H1 (cell line): ENCODE measurements around the gene PHRF1. TPM values are rescaled to one million over a fixed set of nuclear protein-coding genes. Genes with fewer than 3 reads are reported as not detected.

ENCODE experiments used
- CBX5 ChIP-seq: fragments of 300-800, 300-1000 bp; sonication (generic); IDR thresholded peaks from 2 replicates; pipeline ENCODE4 v1.7.1; 2016; ENCODE audit warnings: antibody characterized with exemption, low read length, low read depth
- CHD1 ChIP-seq: IDR thresholded peaks from 2 replicates; pipeline ENCODE4 v1.6.1; 2012; ENCODE audit warnings: low read depth, low read length, improper control_type of control experiment
- CREB1 ChIP-seq: IDR thresholded peaks from 2 replicates; pipeline ENCODE4 v1.6.1; 2012; ENCODE audit warnings: inconsistent platforms
- CTBP2 ChIP-seq: IDR thresholded peaks from 2 replicates; pipeline ENCODE4 v1.7.0; 2011; ENCODE audit warnings: borderline replicate concordance, mild to moderate bottlenecking, moderate library complexity, mixed read lengths, low read length; ENCODE audit not compliant: insufficient read depth, insufficient read length
- EZH2 ChIP-seq: fragments of 200-600 bp; sonication (generic); IDR thresholded peaks from 2 replicates; pipeline ENCODE4 v1.7.1; 2012; ENCODE audit warnings: low read depth, mild to moderate bottlenecking, moderate library complexity, low read length, inconsistent platforms; ENCODE audit not compliant: severe bottlenecking
- PHF8 ChIP-seq: fragments of 200-600 bp; sonication (generic); conservative IDR thresholded peaks from 2 replicates; pipeline ENCODE4 v1.7.1; 2012; ENCODE audit warnings: low read depth, mild to moderate bottlenecking, inconsistent platforms, low read length, moderate library complexity
- POLR2AphosphoS5 ChIP-seq: IDR thresholded peaks from 2 replicates; pipeline ENCODE4 v1.6.1; 2011; ENCODE audit warnings: low read depth, low read length
- SAP30 ChIP-seq: fragments of 300-600 bp; sonication (generic); IDR thresholded peaks from 2 replicates; pipeline ENCODE4 v1.7.1; 2012; ENCODE audit warnings: low read length, moderate library complexity, mild to moderate bottlenecking, inconsistent platforms; ENCODE audit not compliant: insufficient read depth, insufficient replicate concordance
- SP4 ChIP-seq: IDR thresholded peaks from 2 replicates; pipeline ENCODE4 v1.6.1; 2012; ENCODE audit warnings: low read length, inconsistent platforms
- TAF1 ChIP-seq: IDR thresholded peaks from 2 replicates; pipeline ENCODE4 v1.6.1; 2011; ENCODE audit warnings: mild to moderate bottlenecking, low read depth, low read length
- TAF7 ChIP-seq: optimal IDR thresholded peaks from 2 replicates; pipeline ENCODE3; 2011; ENCODE audit warnings: low read depth, mild to moderate bottlenecking, inconsistent platforms, low read length, moderate library complexity, borderline replicate concordance
- TCF12 ChIP-seq: IDR thresholded peaks from 2 replicates; pipeline ENCODE4 v1.6.1; 2011; ENCODE audit warnings: low read depth, mild to moderate bottlenecking, low read length
- polyA plus RNA-seq, 7 experiments: library from polyadenylated mRNA; depleted of rRNA in 3 of 7; stranded (reverse) in 5 of 7; unstranded in 2 of 7; fragments of >200 nt in 5 of 7; fragments of 200-250 nt in 2 of 7; gene quantifications; 1 replicate in 5 of 7; 2 replicates in 1 of 7; 4 replicates in 1 of 7; pipeline versions ENCODE4 v1.2.1 to v1.2.3, GENCODE V29; 2011 to 2013; ENCODE audit warnings: missing spikeins in 2 of 7, mixed read lengths in 2 of 7
- total RNA-seq: library from RNA; stranded (reverse); fragmentation: NEBNext Ultra II Directional; extraction: Animal tissue kit (Norgen Biotek cat#: 25700); gene quantifications from 2 replicates; pipeline ENCODE4 v1.2.1, GENCODE V29; 2021
- TF ChIP-seq, protein P1 (sequence below): fragments of 300-600 bp; sonication (generic); IDR thresholded peaks from 2 replicates; pipeline ENCODE4 v1.7.1; 2012; ENCODE audit warnings: low read length, moderate library complexity, mild to moderate bottlenecking, inconsistent platforms; ENCODE audit not compliant: insufficient replicate concordance

Gene PHRF1
- total and polyA plus RNA-seq, 2 of the 8 experiments (the other 6 are each of a cell fraction or from before 2014, with no cell fraction given) = 13.4 to 37.3 TPM

DNA sequence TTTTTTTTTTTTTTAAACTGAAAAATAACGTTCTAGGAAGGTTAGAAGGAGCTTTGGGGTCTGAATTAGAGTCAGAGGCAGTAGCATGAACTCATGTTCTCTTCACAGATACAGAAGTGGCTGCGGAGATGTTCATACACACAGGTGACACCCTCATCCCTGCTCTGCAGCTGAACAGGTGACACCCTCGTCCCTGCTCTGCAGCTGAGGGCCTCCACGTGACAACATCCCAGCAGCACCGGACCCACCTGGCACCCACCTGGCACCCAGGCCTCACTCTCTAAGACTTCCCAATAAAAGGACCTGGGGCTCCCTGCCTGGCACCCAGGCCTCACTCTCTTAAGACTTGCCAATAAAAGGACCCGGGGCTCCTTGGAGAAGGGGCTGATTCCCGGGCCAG lies 80.6 kb downstream of the PHRF1 start (continued):
- TF ChIP-seq, protein P1, sequence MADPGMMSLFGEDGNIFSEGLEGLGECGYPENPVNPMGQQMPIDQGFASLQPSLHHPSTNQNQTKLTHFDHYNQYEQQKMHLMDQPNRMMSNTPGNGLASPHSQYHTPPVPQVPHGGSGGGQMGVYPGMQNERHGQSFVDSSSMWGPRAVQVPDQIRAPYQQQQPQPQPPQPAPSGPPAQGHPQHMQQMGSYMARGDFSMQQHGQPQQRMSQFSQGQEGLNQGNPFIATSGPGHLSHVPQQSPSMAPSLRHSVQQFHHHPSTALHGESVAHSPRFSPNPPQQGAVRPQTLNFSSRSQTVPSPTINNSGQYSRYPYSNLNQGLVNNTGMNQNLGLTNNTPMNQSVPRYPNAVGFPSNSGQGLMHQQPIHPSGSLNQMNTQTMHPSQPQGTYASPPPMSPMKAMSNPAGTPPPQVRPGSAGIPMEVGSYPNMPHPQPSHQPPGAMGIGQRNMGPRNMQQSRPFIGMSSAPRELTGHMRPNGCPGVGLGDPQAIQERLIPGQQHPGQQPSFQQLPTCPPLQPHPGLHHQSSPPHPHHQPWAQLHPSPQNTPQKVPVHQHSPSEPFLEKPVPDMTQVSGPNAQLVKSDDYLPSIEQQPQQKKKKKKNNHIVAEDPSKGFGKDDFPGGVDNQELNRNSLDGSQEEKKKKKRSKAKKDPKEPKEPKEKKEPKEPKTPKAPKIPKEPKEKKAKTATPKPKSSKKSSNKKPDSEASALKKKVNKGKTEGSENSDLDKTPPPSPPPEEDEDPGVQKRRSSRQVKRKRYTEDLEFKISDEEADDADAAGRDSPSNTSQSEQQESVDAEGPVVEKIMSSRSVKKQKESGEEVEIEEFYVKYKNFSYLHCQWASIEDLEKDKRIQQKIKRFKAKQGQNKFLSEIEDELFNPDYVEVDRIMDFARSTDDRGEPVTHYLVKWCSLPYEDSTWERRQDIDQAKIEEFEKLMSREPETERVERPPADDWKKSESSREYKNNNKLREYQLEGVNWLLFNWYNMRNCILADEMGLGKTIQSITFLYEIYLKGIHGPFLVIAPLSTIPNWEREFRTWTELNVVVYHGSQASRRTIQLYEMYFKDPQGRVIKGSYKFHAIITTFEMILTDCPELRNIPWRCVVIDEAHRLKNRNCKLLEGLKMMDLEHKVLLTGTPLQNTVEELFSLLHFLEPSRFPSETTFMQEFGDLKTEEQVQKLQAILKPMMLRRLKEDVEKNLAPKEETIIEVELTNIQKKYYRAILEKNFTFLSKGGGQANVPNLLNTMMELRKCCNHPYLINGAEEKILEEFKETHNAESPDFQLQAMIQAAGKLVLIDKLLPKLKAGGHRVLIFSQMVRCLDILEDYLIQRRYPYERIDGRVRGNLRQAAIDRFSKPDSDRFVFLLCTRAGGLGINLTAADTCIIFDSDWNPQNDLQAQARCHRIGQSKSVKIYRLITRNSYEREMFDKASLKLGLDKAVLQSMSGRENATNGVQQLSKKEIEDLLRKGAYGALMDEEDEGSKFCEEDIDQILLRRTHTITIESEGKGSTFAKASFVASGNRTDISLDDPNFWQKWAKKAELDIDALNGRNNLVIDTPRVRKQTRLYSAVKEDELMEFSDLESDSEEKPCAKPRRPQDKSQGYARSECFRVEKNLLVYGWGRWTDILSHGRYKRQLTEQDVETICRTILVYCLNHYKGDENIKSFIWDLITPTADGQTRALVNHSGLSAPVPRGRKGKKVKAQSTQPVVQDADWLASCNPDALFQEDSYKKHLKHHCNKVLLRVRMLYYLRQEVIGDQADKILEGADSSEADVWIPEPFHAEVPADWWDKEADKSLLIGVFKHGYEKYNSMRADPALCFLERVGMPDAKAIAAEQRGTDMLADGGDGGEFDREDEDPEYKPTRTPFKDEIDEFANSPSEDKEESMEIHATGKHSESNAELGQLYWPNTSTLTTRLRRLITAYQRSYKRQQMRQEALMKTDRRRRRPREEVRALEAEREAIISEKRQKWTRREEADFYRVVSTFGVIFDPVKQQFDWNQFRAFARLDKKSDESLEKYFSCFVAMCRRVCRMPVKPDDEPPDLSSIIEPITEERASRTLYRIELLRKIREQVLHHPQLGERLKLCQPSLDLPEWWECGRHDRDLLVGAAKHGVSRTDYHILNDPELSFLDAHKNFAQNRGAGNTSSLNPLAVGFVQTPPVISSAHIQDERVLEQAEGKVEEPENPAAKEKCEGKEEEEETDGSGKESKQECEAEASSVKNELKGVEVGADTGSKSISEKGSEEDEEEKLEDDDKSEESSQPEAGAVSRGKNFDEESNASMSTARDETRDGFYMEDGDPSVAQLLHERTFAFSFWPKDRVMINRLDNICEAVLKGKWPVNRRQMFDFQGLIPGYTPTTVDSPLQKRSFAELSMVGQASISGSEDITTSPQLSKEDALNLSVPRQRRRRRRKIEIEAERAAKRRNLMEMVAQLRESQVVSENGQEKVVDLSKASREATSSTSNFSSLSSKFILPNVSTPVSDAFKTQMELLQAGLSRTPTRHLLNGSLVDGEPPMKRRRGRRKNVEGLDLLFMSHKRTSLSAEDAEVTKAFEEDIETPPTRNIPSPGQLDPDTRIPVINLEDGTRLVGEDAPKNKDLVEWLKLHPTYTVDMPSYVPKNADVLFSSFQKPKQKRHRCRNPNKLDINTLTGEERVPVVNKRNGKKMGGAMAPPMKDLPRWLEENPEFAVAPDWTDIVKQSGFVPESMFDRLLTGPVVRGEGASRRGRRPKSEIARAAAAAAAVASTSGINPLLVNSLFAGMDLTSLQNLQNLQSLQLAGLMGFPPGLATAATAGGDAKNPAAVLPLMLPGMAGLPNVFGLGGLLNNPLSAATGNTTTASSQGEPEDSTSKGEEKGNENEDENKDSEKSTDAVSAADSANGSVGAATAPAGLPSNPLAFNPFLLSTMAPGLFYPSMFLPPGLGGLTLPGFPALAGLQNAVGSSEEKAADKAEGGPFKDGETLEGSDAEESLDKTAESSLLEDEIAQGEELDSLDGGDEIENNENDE = no peak
- TF ChIP-seq CTBP2 (no peak), TAF7 (no peak), CBX5 (no peak), CREB1 (no peak), POLR2AphosphoS5 (no peak), SP4 (no peak), CHD1 (no peak), SAP30 (no peak), PHF8 (no peak), TCF12 (no peak), EZH2 (no peak), TAF1 (no peak)
